ENCODE results near the gene KATNB1.
"Not testable (repeated sequence)": the region's sequence is repeated elsewhere in the genome, so short reads cannot be mapped to it uniquely, and the experiment has no call there.

Gene KATNB1

GRCh38 chr16:57745768-57746167, 10.2 kb downstream of the KATNB1 start:
- DNase-seq: no peak

GRCh38 chr16:57746316-57746715, 10.7 kb downstream of the KATNB1 start:
- not testable (repeated sequence) for DNase-seq

DNA sequence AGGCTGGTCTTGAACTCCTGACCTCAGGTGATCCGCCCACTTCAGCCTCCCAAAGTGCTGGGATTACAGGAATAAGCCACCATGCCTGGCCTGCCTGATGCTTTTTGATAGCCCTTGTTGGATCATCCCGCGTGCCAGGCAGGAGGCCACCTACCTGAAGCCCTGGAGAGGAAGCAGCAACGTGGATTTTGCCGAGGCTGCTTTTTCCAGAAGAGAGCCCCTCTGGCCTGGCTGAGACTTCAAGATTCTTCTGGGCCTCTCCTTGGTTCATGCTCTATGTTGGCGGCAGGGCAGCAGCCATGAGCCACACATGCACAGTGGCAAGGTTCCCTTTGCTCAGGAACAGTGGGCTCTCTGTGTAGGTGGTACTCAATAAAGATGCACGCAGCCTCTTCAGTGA, 11.5 kb downstream of the KATNB1 start:
- DNase-seq: no peak

- no peak for DNase-seq
These were observed 11.9 kb downstream of the KATNB1 start for GRCh38 chr16:57747496-57747895.

DNA sequence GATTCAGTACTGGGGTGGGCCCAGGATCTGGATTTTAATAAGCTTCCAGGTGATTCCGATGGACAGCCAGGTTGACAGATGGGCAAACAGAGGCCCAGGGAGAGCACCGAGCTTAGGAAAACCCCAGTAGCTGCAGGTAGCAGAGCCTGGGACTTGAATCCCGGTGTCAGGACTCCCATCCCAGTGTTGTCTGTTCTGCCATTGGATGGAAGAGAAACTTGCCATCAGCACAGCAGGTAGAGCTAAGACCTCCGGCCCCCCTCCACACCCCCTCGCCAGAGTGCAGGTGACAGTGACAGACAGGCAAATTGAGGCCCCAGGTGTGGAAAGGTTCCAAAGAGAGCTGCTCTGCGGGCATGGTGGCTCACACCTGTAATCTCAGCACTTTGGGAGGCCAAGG, 12.4 kb downstream of the KATNB1 start:
- DNase-seq: no peak

- DNase-seq: no peak
These were observed 13.0 kb downstream of the KATNB1 start for GRCh38 chr16:57748596-57748995.

- no peak for DNase-seq
These were observed 13.6 kb downstream of the KATNB1 start for GRCh38 chr16:57749101-57749692.

DNA sequence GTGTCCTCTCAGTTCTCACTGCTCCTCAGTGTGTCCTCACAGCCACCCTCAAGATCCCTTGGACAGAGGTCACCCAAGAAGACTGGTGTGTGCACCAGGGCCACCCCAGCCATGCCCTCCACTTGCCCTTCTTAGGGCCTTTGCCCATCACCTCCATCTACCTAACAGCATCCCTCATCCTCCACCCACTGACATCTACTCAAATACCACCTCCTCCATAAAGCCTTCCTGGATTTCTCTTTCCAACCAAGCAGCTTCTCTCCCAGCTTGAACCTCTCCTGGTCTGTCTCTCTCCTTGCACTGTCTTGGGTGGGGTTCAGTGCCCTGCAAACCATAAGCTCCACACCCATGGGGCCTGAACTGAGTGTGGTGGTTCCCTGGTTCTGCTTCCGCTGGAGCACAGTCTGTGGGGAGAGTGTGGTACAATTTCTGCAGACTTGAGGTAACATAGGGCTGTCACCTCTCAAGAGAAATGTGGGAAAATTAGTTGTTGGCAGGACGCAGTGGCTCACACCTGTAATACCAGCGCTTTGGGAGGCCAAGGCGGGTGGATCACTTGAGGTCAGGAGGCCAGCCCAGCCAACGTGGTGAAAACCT, 14.4 kb downstream of the KATNB1 start:
- no peak for DNase-seq

- no peak for DNase-seq
These were observed 15.4 kb downstream of the KATNB1 start for GRCh38 chr16:57750796-57751538.

- no peak for DNase-seq
These were observed 16.1 kb downstream of the KATNB1 start for GRCh38 chr16:57751539-57752202.

DNA sequence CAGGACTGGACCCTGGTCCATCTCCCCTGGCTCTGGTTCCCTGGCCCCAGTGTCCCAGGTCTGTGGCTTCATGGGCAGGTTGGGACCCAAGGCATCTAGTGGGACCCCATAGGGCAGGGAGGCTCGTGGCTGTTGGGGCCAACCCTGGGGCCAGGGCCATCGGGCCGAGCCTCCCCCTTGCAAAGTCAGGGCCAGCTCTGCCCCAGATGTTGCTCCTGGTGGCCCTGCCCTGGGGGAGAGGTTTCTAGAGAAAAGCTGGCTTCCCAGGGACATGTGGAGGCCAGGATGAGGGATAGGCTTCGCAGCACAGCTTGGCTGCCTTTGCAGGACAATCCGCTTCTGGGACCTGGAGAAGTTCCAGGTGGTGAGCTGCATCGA, 16.6 kb downstream of the KATNB1 start:
- no peak for DNase-seq

GRCh38 chr16:57752581-57753447, 17.2 kb downstream of the KATNB1 start:
- no peak for DNase-seq

- DNase-seq: no peak
These were observed 18.1 kb downstream of the KATNB1 start for GRCh38 chr16:57753448-57754353.

DNA sequence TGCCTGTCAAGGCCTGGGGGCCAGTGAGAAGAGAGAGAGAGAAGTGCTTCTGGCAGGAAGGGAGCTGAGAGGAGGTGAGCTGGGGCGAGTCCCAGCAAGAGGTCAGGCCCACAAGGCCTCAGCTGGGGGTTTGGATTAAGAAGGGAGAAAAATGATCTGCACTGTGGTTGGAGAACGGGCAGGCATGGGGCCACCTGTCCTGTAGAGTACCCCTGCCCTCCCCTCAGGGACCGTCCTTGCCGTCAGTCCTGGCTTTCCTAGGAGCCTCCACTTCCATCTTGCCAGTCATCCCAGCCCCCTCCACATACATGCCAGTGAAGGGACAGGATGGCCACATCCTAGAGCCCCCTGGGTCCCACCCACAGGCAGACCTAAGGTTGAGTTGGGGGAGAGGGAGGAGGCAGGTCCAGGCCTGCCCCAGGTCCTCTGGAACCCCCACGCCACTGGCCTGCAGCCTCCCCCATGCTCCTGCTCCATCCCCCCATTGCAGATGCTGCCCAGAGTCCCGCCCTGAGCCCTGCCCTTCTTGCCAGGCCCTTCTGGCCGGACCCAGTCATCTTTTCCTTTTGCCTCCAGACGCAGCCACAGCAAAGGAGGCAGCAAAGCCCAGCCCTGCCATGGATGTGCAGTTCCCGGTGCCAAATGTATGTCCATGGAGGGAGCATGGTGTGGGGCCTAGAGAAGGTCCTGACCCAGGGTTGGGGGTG, 18.9 kb downstream of the KATNB1 start:
- DNase-seq: no peak

- DNase-seq: no peak
These were observed 19.6 kb downstream of the KATNB1 start for GRCh38 chr16:57755061-57755684.

DNA sequence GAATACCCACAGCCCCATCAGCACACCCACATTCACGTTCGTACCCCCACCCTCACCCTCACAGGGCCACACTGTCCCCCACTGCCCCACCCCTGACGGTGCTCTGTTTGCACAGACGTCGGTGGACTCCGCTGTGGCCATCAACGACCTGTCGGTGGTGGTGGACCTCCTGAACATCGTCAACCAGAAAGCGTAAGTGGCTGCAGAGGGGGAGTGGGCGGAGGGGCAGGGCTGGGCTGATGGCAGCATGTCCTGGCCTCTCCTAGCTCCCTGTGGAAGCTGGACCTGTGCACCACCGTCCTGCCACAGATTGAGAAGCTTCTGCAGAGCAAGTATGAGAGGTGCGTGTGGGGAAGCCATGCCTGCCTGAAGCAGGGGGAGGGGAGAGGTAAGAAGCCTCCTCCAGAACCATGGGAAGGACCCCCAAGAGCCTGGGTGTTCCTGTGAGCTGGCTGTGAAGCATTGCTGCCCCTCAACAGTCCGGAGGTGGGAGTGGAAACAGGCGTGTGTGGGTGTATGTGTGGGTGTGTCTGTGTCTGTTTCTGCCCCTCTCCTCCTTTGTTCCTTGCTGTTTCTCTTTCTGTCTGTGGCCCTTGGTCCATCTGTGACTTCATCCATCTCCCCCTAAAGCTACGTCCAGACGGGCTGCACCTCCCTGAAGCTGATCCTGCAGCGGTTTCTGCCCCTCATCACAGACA, 20.3 kb downstream of the KATNB1 start:
- no peak for DNase-seq

DNA sequence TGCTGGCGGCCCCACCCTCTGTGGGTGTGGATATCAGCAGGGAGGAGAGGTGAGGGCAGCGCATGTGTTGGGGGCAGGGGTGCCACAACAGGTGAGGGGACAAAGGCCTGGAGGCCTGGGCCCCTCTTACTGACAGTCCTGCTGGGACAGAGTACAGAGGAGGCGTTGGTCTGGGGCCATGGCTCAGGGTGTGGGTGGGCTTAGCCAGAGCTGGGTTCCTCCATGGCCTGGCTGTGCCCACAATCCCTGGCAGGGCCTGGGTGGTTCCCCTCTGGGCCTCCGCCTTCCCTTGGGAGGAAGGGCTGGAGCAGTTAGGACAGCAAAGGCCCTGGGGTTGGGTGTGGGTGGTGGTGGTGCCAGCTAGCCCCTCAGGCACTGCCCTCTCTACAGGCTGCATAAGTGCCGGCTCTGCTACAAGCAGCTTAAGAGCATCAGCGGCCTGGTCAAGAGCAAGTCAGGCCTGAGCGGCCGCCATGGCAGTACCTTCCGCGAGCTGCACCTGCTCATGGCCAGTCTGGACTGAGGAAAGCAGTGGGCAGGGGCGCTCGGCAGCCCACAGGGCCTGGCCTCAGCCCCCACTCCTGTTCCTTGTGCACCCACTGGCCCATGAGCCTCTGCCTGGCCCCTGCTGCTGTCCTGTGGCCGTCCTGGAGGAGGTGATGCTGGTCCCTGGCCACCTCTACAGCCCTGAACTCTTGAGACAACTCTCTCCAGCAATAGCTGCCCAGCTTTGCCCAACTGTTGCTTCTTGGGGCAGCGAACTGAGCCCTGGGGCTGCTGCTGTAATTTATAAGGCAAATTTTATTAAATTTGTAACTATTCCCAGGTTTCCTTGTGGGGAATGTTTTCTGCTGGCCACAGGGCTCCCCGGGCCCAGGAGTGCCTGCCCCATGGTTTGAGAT, 21.1 kb downstream of the KATNB1 start:
- no peak for DNase-seq

GRCh38 chr16:57757326-57757786, 21.8 kb downstream of the KATNB1 start:
- DNase-seq: peak; percentile 92

- DNase-seq: no peak
These were observed 22.3 kb downstream of the KATNB1 start for GRCh38 chr16:57757883-57758282.
